Hindlimb muscle (tissue), 1 donor: ENCODE results near the gene NRSN2. TPM values are rescaled to one million over a fixed set of nuclear protein-coding genes. Genes with fewer than 3 reads are reported as not detected.
"Not testable (repeated sequence)": the region's sequence is repeated elsewhere in the genome, so short reads cannot be mapped to it uniquely, and the experiment has no call there.

Experiments
- DNase-seq: peaks from one replicate; pipeline ENCODE4 v3.0.0-alpha.2; 2013
- polyA plus RNA-seq: library from polyadenylated mRNA; unstranded; fragments of 120-200 nt; gene quantifications from one replicate; pipeline ENCODE4 v1.2.1, GENCODE V29; 2013; ENCODE audit not compliant: insufficient read length

Gene NRSN2
- polyA plus RNA-seq, 1 donor, result 28.4 TPM

- DNase-seq, result peak; percentile 95
Observed at GRCh38 chr20:325045-325888, 21.6 kb upstream of the NRSN2 start, which contains the start of gene SOX12. Gene SOX12 (plus strand): TSS chr20:325552. CDS start chr20:325925, 373 bp downstream.

GRCh38 chr20:325889-326644 is 20.8 kb upstream of the NRSN2 start:
- peak; percentile 78 for DNase-seq

GRCh38 chr20:326645-327185 is 20.2 kb upstream of the NRSN2 start:
- no peak for DNase-seq

- DNase-seq, result peak; percentile 91
Observed at GRCh38 chr20:327186-328026, 19.5 kb upstream of the NRSN2 start.

GRCh38 chr20:328027-328974 is 18.6 kb upstream of the NRSN2 start:
- peak; percentile 47 for DNase-seq

- no peak for DNase-seq
Observed at GRCh38 chr20:328975-329695, 17.8 kb upstream of the NRSN2 start.

GRCh38 chr20:329851-330232 is 17.1 kb upstream of the NRSN2 start:
- DNase-seq, result no peak

GRCh38 chr20:330233-331149 is 16.4 kb upstream of the NRSN2 start:
- peak; percentile 71 for DNase-seq

GRCh38 chr20:334578-334977 is 12.3 kb upstream of the NRSN2 start:
- DNase-seq, result no peak

GRCh38 chr20:336040-336439 is 10.9 kb upstream of the NRSN2 start:
- not testable (repeated sequence) for DNase-seq

GRCh38 chr20:341682-342081 is 5.2 kb upstream of the NRSN2 start:
- DNase-seq, result no peak

- DNase-seq, result no peak
Observed at GRCh38 chr20:343107-343506, 3.8 kb upstream of the NRSN2 start.

- no peak for DNase-seq
Observed at GRCh38 chr20:346033-346639, 775 bp upstream of the NRSN2 start.

- no peak for DNase-seq
Observed at GRCh38 chr20:347317-347639, 367 bp downstream of the NRSN2 start.

- DNase-seq, result peak; percentile 94
Observed at GRCh38 chr20:347640-348484, 951 bp downstream of the NRSN2 start.

GRCh38 chr20:348972-349841 is 2.3 kb downstream of the NRSN2 start:
- no peak for DNase-seq

GRCh38 chr20:353166-353565 is 6.3 kb downstream of the NRSN2 start:
- no peak for DNase-seq
